OCI-LY1 (cell line): ENCODE results near the gene ORM2.

Experiments
- H2AFZ ChIP-seq: fragments of 200-600 bp; sonication (generic), shearing (Covaris generic); 2 replicates; pipeline ENCODE4 v1.6.0; 2014; ENCODE audit warnings: antibody characterized with exemption, mild to moderate bottlenecking, low read length
- H3F3A ChIP-seq: fragments of 200-600 bp; sonication (generic), shearing (Covaris generic); 2 replicates; pipeline ENCODE4 v1.6.0; 2014; ENCODE audit warnings: mild to moderate bottlenecking, antibody characterized with exemption, low read length, moderate library complexity; ENCODE audit not compliant: insufficient read depth
- H3K27ac ChIP-seq: fragments of 200-600 bp; sonication (generic); 2 replicates; pipeline ENCODE4 v1.5.1; 2014; ENCODE audit warnings: low read length, mixed run types, mild to moderate bottlenecking, low read depth; ENCODE audit not compliant: poor library complexity, severe bottlenecking
- H3K27me3 ChIP-seq: fragments of 200-600 bp; sonication (generic); 2 replicates; pipeline ENCODE4 v1.6.0; 2014; ENCODE audit warnings: antibody characterized with exemption, mild to moderate bottlenecking, low read length, moderate library complexity; ENCODE audit not compliant: insufficient read depth
- H3K36me3 ChIP-seq: fragments of 200-600 bp; sonication (generic); 2 replicates; pipeline ENCODE4 v1.6.1; 2014; ENCODE audit warnings: mild to moderate bottlenecking, antibody characterized with exemption, low read length, moderate library complexity, mixed read lengths; ENCODE audit not compliant: insufficient read depth
- H3K4me1 ChIP-seq: fragments of 200-600 bp; sonication (generic); 2 replicates; pipeline ENCODE4 v1.5.1; 2014; ENCODE audit warnings: mild to moderate bottlenecking, low read length, moderate library complexity; ENCODE audit not compliant: insufficient read depth, severe bottlenecking
- H3K4me2 ChIP-seq: fragments of 200-600 bp; sonication (generic), shearing (Covaris generic); 2 replicates; pipeline ENCODE4 v1.6.1; 2014; ENCODE audit warnings: low read length
- H3K4me3 ChIP-seq: fragments of 200-600 bp; sonication (generic); 2 replicates; pipeline ENCODE4 v1.5.1; 2014; ENCODE audit warnings: low read length, low read depth, mild to moderate bottlenecking, mixed read lengths; ENCODE audit not compliant: poor library complexity, severe bottlenecking
- H3K79me2 ChIP-seq: fragments of 200-600 bp; shearing (Covaris generic); 2 replicates; pipeline ENCODE4 v1.6.1; 2016; ENCODE audit warnings: mixed run types, low read length, mixed read lengths; ENCODE audit not compliant: insufficient read depth
- H3K9ac ChIP-seq: fragments of 200-600 bp; sonication (generic), shearing (Covaris generic); 2 replicates; pipeline ENCODE4 v1.6.1; 2014; ENCODE audit warnings: mild to moderate bottlenecking, low read length, mixed read lengths
- H3K9me2 ChIP-seq: fragments of 200-600 bp; sonication (generic), shearing (Covaris generic); 2 replicates; pipeline ENCODE4 v1.6.1; 2014; ENCODE audit warnings: low read depth, mild to moderate bottlenecking, low read length, mixed read lengths
- H3K9me3 ChIP-seq: fragments of 200-600 bp; shearing (Covaris generic); 2 replicates; pipeline ENCODE4 v1.6.1; 2014; ENCODE audit warnings: low read length, mixed read lengths
- H4K20me1 ChIP-seq: fragments of 200-600 bp; sonication (generic), shearing (Covaris generic); 2 replicates; pipeline ENCODE4 v1.6.0; 2016; ENCODE audit warnings: mild to moderate bottlenecking, low read length; ENCODE audit not compliant: insufficient read depth
- EZH2 ChIP-seq: fragments of 200-600 bp; sonication (generic), shearing (Covaris generic); IDR thresholded peaks from 2 replicates; pipeline ENCODE4 v1.8.0; 2017; ENCODE audit warnings: borderline replicate concordance, mixed run types, mild to moderate bottlenecking, antibody characterized with exemption, low read length, moderate library complexity, mixed read lengths
- TF ChIP-seq, protein P1 (sequence below): fragments of 200-600 bp; sonication (generic), shearing (Covaris generic); IDR thresholded peaks from 2 replicates; pipeline ENCODE4 v1.5.1; 2017; ENCODE audit warnings: mild to moderate bottlenecking, antibody characterized with exemption, low read length, moderate library complexity, mixed read lengths

Gene ORM2

DNA sequence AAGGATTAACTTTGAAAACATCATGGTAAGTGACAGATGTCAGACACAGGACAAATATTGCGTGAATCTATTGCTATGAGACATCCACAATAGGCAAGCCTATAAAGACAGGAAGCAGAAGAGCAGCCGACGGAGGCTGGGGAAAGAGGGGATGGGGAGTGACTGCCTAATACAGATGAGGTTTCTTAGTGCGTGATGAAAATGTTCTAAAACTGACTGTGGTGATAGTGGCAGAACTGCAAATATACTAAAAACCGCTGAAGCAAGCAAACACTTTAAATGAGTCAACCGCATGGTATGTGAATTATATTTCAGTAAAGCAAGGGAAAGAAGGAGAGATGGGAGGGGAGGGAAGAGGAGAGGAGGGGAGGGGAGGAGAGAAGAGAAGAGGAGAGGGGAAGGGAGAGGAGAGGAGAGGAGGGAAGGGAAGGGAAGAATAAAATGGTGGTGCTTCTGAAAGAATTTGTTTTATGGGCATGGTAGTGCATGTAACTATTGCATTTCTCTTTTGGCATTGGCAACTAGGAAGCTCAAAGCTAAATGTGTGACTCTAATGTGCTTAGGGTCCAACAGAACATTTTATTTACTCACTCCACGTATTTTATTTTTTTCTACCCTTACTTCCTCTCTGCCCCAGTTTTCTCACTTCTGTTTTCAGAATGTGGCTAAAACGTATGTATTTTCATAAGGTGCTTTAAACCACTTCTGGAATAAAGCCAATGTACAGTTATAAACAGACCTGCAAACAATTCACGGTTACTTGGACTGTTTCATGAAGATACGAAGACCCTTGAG, 36.9 kb downstream of the ORM2 start:
- Histone ChIP-seq H3K4me3 (peak overlapping the region; percentile 32), H3K79me2 (no peaks in the 10 kb centered on the region), H3K9ac (peak overlapping the region; percentile 62), H3K27me3 (no peaks in the 10 kb centered on the region), H2AFZ (no peak overlapping the region), H3K9me3 (no peaks in the 10 kb centered on the region), H3K27ac (peak overlapping the region; percentile 97), H3F3A (peaks cover 4% of the 10 kb centered on the region; the same call in 1 of the 2 replicates), H3K36me3 (peaks cover 73% of the 10 kb centered on the region), H3K4me2 (peak overlapping the region; percentile 53), H3K4me1 (peaks cover 69% of the 10 kb centered on the region), H3K9me2 (no peaks in the 10 kb centered on the region), H4K20me1 (no peaks in the 10 kb centered on the region)
- TF ChIP-seq EZH2 = no peak
- TF ChIP-seq, protein P1, sequence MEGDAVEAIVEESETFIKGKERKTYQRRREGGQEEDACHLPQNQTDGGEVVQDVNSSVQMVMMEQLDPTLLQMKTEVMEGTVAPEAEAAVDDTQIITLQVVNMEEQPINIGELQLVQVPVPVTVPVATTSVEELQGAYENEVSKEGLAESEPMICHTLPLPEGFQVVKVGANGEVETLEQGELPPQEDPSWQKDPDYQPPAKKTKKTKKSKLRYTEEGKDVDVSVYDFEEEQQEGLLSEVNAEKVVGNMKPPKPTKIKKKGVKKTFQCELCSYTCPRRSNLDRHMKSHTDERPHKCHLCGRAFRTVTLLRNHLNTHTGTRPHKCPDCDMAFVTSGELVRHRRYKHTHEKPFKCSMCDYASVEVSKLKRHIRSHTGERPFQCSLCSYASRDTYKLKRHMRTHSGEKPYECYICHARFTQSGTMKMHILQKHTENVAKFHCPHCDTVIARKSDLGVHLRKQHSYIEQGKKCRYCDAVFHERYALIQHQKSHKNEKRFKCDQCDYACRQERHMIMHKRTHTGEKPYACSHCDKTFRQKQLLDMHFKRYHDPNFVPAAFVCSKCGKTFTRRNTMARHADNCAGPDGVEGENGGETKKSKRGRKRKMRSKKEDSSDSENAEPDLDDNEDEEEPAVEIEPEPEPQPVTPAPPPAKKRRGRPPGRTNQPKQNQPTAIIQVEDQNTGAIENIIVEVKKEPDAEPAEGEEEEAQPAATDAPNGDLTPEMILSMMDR = no peak

DNA sequence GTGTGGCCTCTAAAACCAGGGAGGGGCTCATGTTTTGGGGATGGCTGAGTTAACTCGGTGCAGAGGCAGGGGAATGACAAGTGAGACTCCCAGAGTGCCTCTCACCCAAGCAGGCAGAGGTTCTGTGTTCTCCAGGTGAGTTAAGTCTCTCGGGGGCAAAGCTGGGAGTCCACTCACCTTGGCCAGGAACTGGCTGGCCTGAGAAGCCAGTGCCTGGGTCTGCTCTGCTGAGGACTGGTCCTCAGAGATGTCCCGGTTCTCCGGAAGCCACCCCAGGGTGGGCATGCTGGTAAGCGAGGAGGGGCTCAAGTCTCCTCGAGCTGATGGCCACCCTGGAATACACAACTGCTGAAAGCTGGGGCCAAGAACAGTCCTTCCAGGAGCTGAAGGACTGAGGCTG, 37.7 kb downstream of the ORM2 start:
- TF ChIP-seq EZH2 = no peak
- TF ChIP-seq, protein P1 = no peak
- peak overlapping the region; percentile 53 for H3K4me2 ChIP-seq

DNA sequence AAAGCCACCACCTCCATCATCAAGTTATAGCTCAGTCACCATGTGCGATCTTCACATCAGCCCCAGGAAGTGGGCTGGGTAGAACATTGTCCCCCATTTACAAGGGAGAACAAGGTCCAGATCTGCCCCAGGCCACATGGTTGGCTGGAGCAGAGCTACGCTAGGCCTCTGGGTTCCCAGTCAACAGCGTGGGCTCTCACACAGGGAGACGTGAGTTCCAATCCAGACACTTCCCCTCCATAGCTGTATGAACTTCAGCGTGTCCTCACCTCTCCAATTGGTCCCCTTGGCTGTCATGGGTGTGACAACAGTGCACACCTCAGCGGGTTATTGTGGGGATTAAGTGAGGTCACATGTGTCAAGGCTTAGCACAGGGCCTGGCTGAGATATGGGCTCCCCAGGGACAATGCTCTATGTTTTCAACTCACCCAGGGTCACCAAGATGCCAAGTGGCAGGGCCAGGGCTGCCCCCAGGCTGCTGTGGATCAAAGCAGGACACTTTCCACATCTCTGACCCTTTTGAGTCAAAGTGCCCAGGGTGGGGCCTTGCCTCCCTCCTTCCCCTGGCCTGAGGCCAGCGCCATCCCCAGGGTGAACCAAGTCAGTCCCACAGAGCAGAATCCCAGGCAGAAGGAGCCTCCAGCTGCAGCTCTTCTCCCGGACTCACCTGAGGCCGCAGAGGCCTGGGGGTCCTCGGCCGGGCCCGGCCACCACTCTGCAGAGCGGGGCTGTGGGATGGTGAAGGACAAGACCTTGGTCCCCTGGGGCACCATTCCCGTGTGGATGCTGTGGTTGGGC, 38.3 kb downstream of the ORM2 start:
- H3K27ac ChIP-seq = peak overlapping the region; percentile 97
- no peak overlapping the region for H2AFZ ChIP-seq
- H3K79me2 ChIP-seq = no peaks in the 10 kb centered on the region
- peaks cover 62% of the 10 kb centered on the region for H3K36me3 ChIP-seq
- no peaks in the 10 kb centered on the region for H3K9me2 ChIP-seq
- no peaks in the 10 kb centered on the region for H3K9me3 ChIP-seq
- H3F3A ChIP-seq = peaks cover 4% of the 10 kb centered on the region; the same call in 1 of the 2 replicates
- H3K4me2 ChIP-seq = peak overlapping the region; percentile 53
- no peaks in the 10 kb centered on the region for H3K27me3 ChIP-seq
- H3K9ac ChIP-seq = peak overlapping the region; percentile 62
- peak overlapping the region; percentile 32 for H3K4me3 ChIP-seq
- no peaks in the 10 kb centered on the region for H4K20me1 ChIP-seq
- peaks cover 83% of the 10 kb centered on the region for H3K4me1 ChIP-seq
- no peak for TF ChIP-seq EZH2
- TF ChIP-seq, protein P1 = no peak

More for the DNA sequence above, 37.7 kb downstream of the ORM2 start:
- peaks cover 4% of the 10 kb centered on the region; the same call in 1 of the 2 replicates for H3F3A ChIP-seq
- no peak overlapping the region for H2AFZ ChIP-seq
- no peaks in the 10 kb centered on the region for H3K9me3 ChIP-seq
- H3K27ac ChIP-seq = peak overlapping the region; percentile 97
- H3K27me3 ChIP-seq = no peaks in the 10 kb centered on the region
- H3K79me2 ChIP-seq = no peaks in the 10 kb centered on the region
- H3K9ac ChIP-seq = peak overlapping the region; percentile 62
- peaks cover 77% of the 10 kb centered on the region for H3K4me1 ChIP-seq
- peaks cover 68% of the 10 kb centered on the region for H3K36me3 ChIP-seq
- no peaks in the 10 kb centered on the region for H3K9me2 ChIP-seq
- no peaks in the 10 kb centered on the region for H4K20me1 ChIP-seq
- peak overlapping the region; percentile 32 for H3K4me3 ChIP-seq
